ENCODE results near the gene IGF2. TPM values are rescaled to one million over a fixed set of nuclear protein-coding genes. Genes with fewer than 3 reads are reported as not detected.

IGF2 gene
- total and polyA plus RNA-seq, 2 donors (not counting 1 experiment from before 2014, with no cell fraction given), result not detected

GRCh38 chr11:2086239-2087040 is 52.7 kb downstream of the IGF2 start:
- no peaks in the 10 kb centered on the region for H3K4me1 Mint-ChIP-seq
- peaks cover 6% of the 10 kb centered on the region for H3K9me3 Mint-ChIP-seq (ENCODE audit: insufficient read depth)
- ChIA-PET CTCF (no interaction called here), POLR2A (no interaction called here)
- no peak overlapping the region for H3K27ac Mint-ChIP-seq
- no peaks in the 10 kb centered on the region for H4K20me1 ChIP-seq (ENCODE audit: control insufficient read depth, insufficient read depth, low read length, poor library complexity, severe bottlenecking)
- peaks cover 0 to 30% (median 0%) of the 10 kb centered on the region in 3 donors for H3K9me3 ChIP-seq (ENCODE audit: control extremely low read depth in 1 of 3, control insufficient read depth in 2 of 3, insufficient read depth in 1 of 3, low read length in 2 of 3)
- H3K36me3 ChIP-seq (replicated peaks in 1 of 2; ENCODE audit: control extremely low read depth in 1 of 2, control insufficient read depth in 1 of 2, extremely low read depth in 1 of 2, insufficient read depth in 2 of 2, low read length in 1 of 2), result no peaks in the 10 kb centered on the region
- no peak overlapping the region for H3K4me2 ChIP-seq (replicated peaks; ENCODE audit: low read depth, low read length, poor library complexity, severe bottlenecking)
- DNase-seq, result no peak
- no peak for ATAC-seq (ENCODE audit: low read depth)
- H3K4me3 Mint-ChIP-seq, result no peak overlapping the region
- no peak overlapping the region for H3K4me3 ChIP-seq (ENCODE audit: control extremely low read depth in 1 of 5, extremely low read depth in 1 of 5, insufficient read depth in 1 of 5, low read depth in 2 of 5, low read length in 4 of 5)
- 82% methylated on average over 20 of the region's 26 CpGs for WGBS (ENCODE audit: insufficient coverage)
- TF ChIP-seq CTCF (IDR thresholded peaks at IDR 0.05) (no peak), EZH2 (IDR thresholded peaks at IDR 0.05; ENCODE audit: borderline replicate concordance, insufficient read depth, low read depth, low read length, poor library complexity, severe bottlenecking) (no peak)
- H3K79me2 ChIP-seq (ENCODE audit: control insufficient read depth, insufficient read depth, low read length), result no peaks in the 10 kb centered on the region
- no peak overlapping the region for H3K9ac ChIP-seq (ENCODE audit: low read length)
- H3K27ac ChIP-seq (ENCODE audit: low read length in 2 of 2), result no peak overlapping the region
- H2AFZ ChIP-seq (ENCODE audit: insufficient read depth, low read depth, low read length, poor library complexity, severe bottlenecking), result no peak overlapping the region
- peaks cover 30% of the 10 kb centered on the region for H3K27me3 Mint-ChIP-seq
- peaks cover 0 to 2% (median 0%) of the 10 kb centered on the region in 4 experiments for H3K27me3 ChIP-seq (replicated peaks in 1 of 4; ENCODE audit: control extremely low read depth in 1 of 4, control insufficient read depth in 3 of 4, insufficient read depth in 4 of 4, low read length in 3 of 4)
- intact Hi-C loops (cut with micrococcal nuclease), result no loop called here
- no peaks in the 10 kb centered on the region for H3K4me1 ChIP-seq (ENCODE audit: control insufficient read depth in 2 of 2, insufficient read depth in 2 of 2, low read length in 2 of 2)

All from B cell (primary cell).